Fibroblast of skin of abdomen (primary cell): ENCODE measurements around the gene ASB17. TPM values are rescaled to one million over a fixed set of nuclear protein-coding genes. Genes with fewer than 3 reads are reported as not detected.
"Not testable (repeated sequence)": the region's sequence is repeated elsewhere in the genome, so short reads cannot be mapped to it uniquely, and the experiment has no call there.

ENCODE experiments used
- DNase-seq: peaks from one replicate; pipeline ENCODE4 v3.0.0-alpha.2; 2013
- polyA plus RNA-seq, 2 experiments: library from polyadenylated mRNA; unstranded; fragments of 120-200 nt; gene quantifications; one replicate each; pipeline ENCODE4 v1.2.1, GENCODE V29; 2013; ENCODE audit not compliant: insufficient read length in 2 of 2

The ASB17 gene, protein sequence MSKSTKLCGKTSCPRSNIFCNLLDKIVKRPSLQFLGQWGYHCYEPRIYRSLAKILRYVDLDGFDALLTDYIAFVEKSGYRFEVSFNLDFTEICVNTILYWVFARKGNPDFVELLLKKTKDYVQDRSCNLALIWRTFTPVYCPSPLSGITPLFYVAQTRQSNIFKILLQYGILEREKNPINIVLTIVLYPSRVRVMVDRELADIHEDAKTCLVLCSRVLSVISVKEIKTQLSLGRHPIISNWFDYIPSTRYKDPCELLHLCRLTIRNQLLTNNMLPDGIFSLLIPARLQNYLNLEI
- not detected for polyA plus RNA-seq (2013, experiment 1 of 2; ENCODE audit: insufficient read length)
- not detected for polyA plus RNA-seq (2013, experiment 2 of 2; ENCODE audit: insufficient read length)

DNA sequence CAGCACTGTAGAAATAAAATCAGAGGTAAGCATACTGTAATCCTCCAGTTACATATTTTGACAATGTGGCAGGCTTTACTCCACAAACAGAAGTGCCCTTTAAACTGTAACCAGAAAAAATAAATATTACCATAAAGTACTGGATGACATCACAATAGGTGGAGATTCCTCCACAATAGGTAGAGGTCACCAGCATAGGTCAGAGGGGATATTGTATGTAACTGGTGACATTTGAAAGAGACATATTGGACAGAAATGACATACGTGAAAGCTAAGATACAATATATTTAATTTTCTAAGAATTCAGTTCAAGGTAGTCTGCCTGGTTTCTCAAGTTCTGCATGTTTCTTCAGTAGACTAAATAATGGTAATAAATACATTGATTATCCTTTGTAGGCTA lies at the start of gene ASB17:
Gene ASB17, minus strand, starts transcription at position 101 of the 400 bp plus-strand sequence. CDS start 113 bp downstream, outside the sequence.
- no peak for DNase-seq

GRCh38 chr1:75980972-75981897 lies 49.0 kb upstream of the ASB17 start:
- DNase-seq = no peak

- DNase-seq = no peak
These were observed 38.4 kb upstream of the ASB17 start for GRCh38 chr1:75970631-75971030.

DNA sequence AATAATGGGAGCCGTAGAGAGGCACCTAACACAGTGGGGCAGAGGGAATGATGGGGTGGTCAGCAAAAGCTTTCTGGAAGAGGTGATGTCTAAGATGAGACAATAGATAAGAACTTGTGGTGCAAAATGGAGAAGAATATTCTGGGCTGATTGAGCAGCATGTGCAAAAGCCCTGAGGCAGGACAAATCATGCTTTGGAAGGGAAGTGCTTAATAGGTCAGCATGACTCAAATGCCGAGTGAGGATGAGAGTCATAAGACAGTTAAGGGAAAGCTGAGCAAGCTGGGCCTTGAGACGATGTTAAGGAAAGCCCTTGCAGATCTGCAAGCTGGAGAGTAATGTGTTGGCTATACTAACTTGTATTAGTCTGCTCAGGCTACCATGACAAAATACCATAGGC lies 37.3 kb upstream of the ASB17 start:
- DNase-seq = no peak

DNA sequence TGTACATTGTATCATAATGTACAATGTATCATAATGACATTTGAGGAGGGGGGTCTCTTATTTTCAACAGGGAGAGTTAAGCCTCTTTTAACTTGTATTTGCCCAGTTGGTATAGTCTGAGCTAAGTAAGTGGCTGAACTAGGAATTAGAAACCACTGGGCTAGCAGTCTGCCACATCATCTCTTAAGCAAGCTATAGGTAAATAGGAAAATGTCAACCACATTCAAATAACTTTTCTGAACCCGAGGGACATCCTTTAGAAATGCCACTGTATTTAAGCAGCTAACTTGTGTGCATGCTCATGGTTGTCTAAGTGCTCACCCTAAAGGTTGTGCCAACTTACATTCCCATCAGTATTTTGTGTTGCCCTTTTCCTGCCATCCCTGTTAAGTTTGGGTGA lies 35.5 kb upstream of the ASB17 start:
- no peak for DNase-seq

DNA sequence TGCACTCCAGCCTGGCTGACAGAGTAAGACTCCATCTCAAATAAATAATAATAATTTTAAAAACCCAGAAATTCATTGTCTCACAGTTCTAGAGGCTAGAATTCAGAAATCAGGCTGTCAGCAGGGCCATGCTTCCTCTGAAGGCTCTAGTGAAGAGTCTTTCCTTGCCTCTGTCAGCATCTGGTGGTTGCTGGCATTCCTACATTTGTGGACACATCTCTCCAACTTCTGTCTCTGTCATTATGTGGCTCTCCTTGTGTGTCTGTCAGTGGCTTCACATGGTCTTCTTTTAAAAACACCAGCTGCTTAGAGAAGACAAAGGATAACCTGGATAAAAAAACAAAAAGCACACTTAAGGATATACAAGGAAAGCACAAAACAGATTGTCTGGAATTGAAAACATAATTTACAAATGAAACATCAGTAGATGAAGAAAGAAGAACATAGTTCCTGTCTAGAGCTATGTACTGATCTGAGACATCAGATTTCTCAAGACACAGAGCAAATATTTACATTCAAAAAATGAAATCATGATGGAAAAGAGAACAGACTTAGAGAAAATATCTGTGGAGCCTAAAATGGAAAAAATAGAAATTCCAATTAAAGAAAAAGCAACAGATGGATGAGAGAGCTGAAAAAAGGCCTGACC lies 32.7 kb upstream of the ASB17 start:
- DNase-seq = no peak

GRCh38 chr1:75964110-75964759 lies 32.0 kb upstream of the ASB17 start:
- DNase-seq = not testable (repeated sequence)

- DNase-seq = no peak
These were observed 22.4 kb upstream of the ASB17 start for GRCh38 chr1:75954586-75954985.

DNA sequence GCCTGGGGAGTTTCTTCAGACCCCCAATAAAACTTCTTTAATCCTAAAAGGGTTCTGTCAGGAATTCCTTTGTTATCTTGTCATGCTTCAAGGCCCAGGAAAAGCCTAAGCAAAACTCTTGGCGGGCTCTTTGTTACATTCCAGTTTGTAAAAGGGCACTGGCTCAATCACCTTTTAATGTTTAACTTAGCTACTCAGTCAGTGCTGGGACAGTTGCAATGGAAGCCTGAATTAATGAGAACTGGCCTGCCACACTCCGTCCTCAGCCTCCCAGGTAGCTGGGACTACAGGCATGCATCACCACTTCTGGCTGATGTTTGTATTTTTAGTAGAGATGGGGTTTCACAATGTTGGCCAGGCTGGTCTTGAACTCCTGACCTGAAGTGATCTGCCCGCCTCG lies 21.3 kb upstream of the ASB17 start:
- DNase-seq = no peak

GRCh38 chr1:75952016-75952415 lies 19.8 kb upstream of the ASB17 start:
- DNase-seq = no peak

DNA sequence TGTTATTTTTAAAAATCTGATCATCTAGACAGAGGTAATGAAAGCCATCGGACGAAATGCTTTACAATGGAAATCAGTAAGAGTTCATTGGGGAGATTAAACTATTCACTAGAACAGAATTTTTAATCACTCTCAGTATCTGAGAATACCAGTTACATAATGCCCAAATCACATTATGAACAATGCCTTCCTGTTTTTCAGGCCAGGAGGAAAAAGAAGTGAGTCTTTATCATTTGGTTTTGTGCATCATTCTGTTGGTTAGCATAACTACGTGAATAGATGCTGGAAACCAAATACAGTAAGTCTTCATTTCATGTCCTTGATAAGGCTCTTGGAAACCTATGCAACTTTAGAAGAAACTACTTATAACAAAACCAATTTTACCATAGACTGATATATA lies 18.0 kb upstream of the ASB17 start:
- no peak for DNase-seq

GRCh38 chr1:75943037-75943436 lies 10.8 kb upstream of the ASB17 start:
- DNase-seq = not testable (repeated sequence)

DNA sequence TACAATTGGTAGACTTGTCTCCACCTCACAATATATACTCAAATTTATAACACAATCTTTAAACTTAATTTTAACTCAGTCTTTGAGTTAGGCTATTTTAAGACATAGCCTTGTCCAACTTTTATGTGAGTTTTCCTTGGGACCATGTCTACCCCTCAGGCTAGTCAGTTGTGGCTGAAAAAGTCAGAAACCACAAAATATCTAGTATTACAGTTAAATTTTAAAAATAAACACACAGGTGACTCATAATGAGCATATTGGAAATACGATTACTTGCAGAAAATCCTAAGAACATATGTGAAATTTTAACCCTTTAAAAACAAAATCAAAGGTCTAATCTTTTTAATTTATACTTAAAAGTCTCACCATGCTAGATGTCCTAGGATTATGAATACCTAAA lies 4.8 kb upstream of the ASB17 start:
- peak; percentile 49 for DNase-seq

GRCh38 chr1:75922698-75923097 lies 9.5 kb downstream of the ASB17 start:
- no peak for DNase-seq

DNA sequence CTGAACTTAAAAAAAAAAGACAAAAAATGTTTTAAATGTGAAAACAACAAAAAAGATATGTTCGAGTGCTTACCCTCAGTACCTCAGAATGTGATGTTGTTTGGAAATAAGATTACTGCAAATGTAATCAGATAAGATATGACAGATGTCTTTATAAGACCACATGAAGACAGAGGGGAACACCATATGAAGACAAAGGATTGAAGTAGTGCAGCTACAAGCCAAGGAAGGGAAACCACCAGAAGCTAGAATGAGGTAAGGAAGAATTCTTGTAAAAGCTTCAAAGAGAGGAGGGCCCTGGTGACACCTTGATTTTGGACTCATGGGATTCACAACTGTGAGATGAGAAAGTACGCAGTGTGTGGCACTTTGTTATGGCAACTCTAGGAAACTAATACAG lies 15.4 kb downstream of the ASB17 start:
- no peak for DNase-seq

DNA sequence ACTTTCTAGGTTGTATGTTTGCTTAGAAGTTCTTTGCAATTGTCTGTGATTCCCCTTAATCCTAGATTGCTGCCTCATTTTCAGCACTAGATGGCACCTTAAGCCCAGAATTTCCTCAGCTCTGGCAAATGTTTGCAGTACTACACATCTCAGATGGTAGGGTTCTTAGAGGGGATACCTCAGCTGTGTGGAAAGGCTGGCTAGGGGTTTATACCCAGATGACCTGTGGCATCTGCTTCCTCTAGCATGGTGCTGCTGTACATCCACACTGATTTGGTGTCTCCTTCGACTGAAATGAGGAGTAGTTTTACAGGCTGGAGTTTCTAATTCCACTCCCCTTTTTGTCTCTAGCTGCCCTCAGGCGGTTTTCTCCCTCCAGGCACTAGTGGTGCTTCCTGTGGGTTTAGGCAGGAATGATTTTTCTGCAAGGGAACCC lies 23.5 kb downstream of the ASB17 start:
- DNase-seq = peak; percentile 49

- no peak for DNase-seq
These were observed 30.8 kb downstream of the ASB17 start for GRCh38 chr1:75901371-75901770.

DNA sequence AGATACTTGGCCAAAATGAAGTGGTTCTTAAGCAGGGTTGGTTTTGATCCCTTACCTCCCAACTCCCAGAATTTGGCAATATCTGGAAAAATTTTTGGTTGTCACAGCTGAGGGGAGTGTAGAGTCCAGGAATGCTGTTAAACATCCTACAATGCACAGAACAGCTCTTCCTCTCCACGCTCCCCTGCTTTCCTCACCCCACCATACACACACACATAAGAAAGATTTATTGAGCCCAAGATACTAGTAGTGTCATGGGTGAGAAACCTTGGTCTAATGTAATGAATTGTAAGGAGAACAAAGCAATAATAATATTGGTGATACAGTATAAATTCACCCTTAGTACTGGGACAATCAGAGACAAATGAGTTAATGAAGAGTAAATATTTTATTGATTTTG lies 47.8 kb downstream of the ASB17 start:
- no peak for DNase-seq

DNA sequence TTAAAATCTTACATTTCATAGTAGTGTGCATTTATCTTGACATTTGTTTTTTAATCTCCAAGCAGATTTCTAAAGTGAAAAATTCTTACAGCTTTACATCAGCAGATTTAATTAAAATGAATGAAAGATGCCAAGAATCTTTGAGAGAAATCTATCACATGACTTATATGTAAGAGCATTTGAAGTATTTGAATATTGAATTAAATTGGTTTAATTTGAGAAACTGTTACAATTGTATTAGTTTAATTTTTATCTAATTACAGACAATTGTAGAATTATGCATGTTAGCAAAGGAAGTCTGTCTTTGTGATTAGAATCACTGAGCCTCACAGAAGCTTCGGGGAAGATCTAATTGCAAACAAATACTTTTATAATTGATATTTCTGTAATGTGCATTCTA lies 52.2 kb downstream of the ASB17 start:
- DNase-seq = no peak

GRCh38 chr1:75870951-75871350 lies 61.3 kb downstream of the ASB17 start:
- no peak for DNase-seq
